Measurements from ENCODE around the gene FLACC1. TPM values are rescaled to one million over a fixed set of nuclear protein-coding genes. Genes with fewer than 3 reads are reported as not detected.

The FLACC1 gene
- total and polyA plus RNA-seq, 2 of the 8 experiments (the other 6 are each of a cell fraction or from before 2014, with no cell fraction given), result 0.58 TPM; not detected in 1

GRCh38 chr2:201249889-201250288 lies 107.3 kb downstream of the FLACC1 start:
- H3K56ac ChIP-seq (replicated peaks; ENCODE audit: insufficient read length, low read depth, low read length), result no peak overlapping the region
- H3K4ac ChIP-seq (replicated peaks; ENCODE audit: insufficient read length, low read depth, low read length), result no peak overlapping the region
- H3K4me1 ChIP-seq (replicated peaks in 1 of 4; ENCODE audit: control insufficient read depth in 3 of 4, insufficient read depth in 4 of 4, low read length in 3 of 4), result peaks cover 0 to 5% (median 0%) of the 10 kb centered on the region in 4 experiments; a peak in 2 of 7 replicates
- H3K79me2 ChIP-seq (ENCODE audit: control insufficient read depth in 1 of 2, insufficient read depth in 2 of 2, low read length in 2 of 2), result no peaks in the 10 kb centered on the region
- no peaks in the 10 kb centered on the region for H3K9me3 ChIP-seq (ENCODE audit: insufficient read depth in 2 of 2, low read depth in 1 of 2, low read length in 1 of 2)
- H3K79me1 ChIP-seq (ENCODE audit: low read depth, low read length), result no peaks in the 10 kb centered on the region
- H2BK5ac ChIP-seq (ENCODE audit: low read depth, low read length), result no peak overlapping the region
- ChIA-PET CTCF (ENCODE audit: partially characterized antibody) (no interaction called here), POLR2A (ENCODE audit: partially characterized antibody) (interaction anchor here (0.6 kb wide), 1 partner anchor 1629 kb away, joined by 3 read pairs; no protein-coding TSS in a partner anchor)
- H3K4me3 ChIP-seq (ENCODE audit: extremely low read depth in 1 of 4, insufficient read depth in 2 of 4, low read depth in 3 of 4, low read length in 4 of 4), result no peak overlapping the region
- no peak overlapping the region for H2AK5ac ChIP-seq (ENCODE audit: low read depth, low read length)
- H2BK20ac ChIP-seq (ENCODE audit: low read length), result no peak overlapping the region
- no peak overlapping the region for H2BK15ac ChIP-seq (ENCODE audit: low read length)
- no peak overlapping the region for H3K23ac ChIP-seq (ENCODE audit: insufficient read length)
- no peak overlapping the region for H3K27ac ChIP-seq (ENCODE audit: low read depth, low read length)
- DNase-seq (ENCODE audit: low read depth in 1 of 2, low spot score in 2 of 2) (peak in 1 of 2 experiments; percentile 8), FAIRE-seq (no peak)
- H4K8ac ChIP-seq (ENCODE audit: extremely low read depth, insufficient read depth, low read length), result no peak overlapping the region
- no peak overlapping the region for H4K5ac ChIP-seq (ENCODE audit: insufficient read length, low read depth, low read length)
- no peaks in the 10 kb centered on the region for H3K27me3 ChIP-seq (replicated peaks in 1 of 4; ENCODE audit: control insufficient read depth in 3 of 4, extremely low read depth in 1 of 4, insufficient read depth in 3 of 4, low read length in 3 of 4)
- no peak overlapping the region for H2AFZ ChIP-seq (ENCODE audit: low read length)
- H2BK12ac ChIP-seq (ENCODE audit: low read depth, low read length), result no peak overlapping the region
- H3K4me2 ChIP-seq (ENCODE audit: insufficient read depth in 1 of 2, low read depth in 2 of 2, low read length in 2 of 2), result no peak overlapping the region
- H4K91ac ChIP-seq (replicated peaks; ENCODE audit: insufficient read length, low read length), result no peak overlapping the region
- no peak overlapping the region for H3K18ac ChIP-seq (ENCODE audit: extremely low read depth, low read length)
- no peak overlapping the region for H3K9ac ChIP-seq (replicated peaks in 1 of 4; ENCODE audit: extremely low read depth in 1 of 4, low read depth in 3 of 4, low read length in 3 of 4)
- H3K36me3 ChIP-seq (ENCODE audit: control insufficient read depth in 2 of 4, insufficient read depth in 4 of 4, low read length in 3 of 4), result no peaks in the 10 kb centered on the region
- no peaks in the 10 kb centered on the region for H4K20me1 ChIP-seq (replicated peaks in 1 of 2; ENCODE audit: control insufficient read depth in 1 of 2, insufficient read depth in 2 of 2, low read length in 2 of 2)
- H2BK120ac ChIP-seq (replicated peaks; ENCODE audit: low read depth, low read length), result no peak overlapping the region
- 100% methylated on average over 2 of the region's 2 CpGs; no CpG with 5 or more reads in 1 of the 2 experiments for WGBS, 2 experiments (ENCODE audit: extremely low coverage in 1 of 2, insufficient coverage in 1 of 2, insufficient read length in 1 of 2, insufficient replicate concordance in 2 of 2, low coverage in 1 of 2, low lambda C conversion rate in 2 of 2, missing lambda C conversion rate in 1 of 2)
- no peak overlapping the region for H3K14ac ChIP-seq (ENCODE audit: insufficient read length)
- H3K23me2 ChIP-seq (ENCODE audit: low read depth, low read length), result no peaks in the 10 kb centered on the region
- TF ChIP-seq TEAD4 (IDR thresholded peaks at IDR 0.05; ENCODE audit: low read depth, low read length) (no peak), SRF (IDR thresholded peaks at IDR 0.05; ENCODE audit: low read depth, low read length) (no peak), POLR2AphosphoS5 (IDR thresholded peaks at IDR 0.05; ENCODE audit: low read depth, low read length) (no peak), SAP30 (IDR thresholded peaks at IDR 0.05; ENCODE audit: insufficient read depth, insufficient replicate concordance, low read length) (no peak), MAX (IDR thresholded peaks at IDR 0.05) (no peak), YY1 (IDR thresholded peaks at IDR 0.05; ENCODE audit: low read depth, low read length) (no peak), POU5F1 (IDR thresholded peaks at IDR 0.05; ENCODE audit: low read depth, low read length) (no peak), GTF2F1 (IDR thresholded peaks at IDR 0.05; ENCODE audit: borderline replicate concordance, low read depth, low read length) (no peak), ATF2 (IDR thresholded peaks at IDR 0.05; ENCODE audit: low read length) (no peak), EGR1 (IDR thresholded peaks at IDR 0.05; ENCODE audit: borderline replicate concordance, low read depth, low read length) (no peak), CHD2 (IDR thresholded peaks at IDR 0.05; ENCODE audit: low read length) (no peak), BRCA1 (IDR thresholded peaks at IDR 0.05; ENCODE audit: low read depth, low read length) (no peak), EZH2 (IDR thresholded peaks at IDR 0.05; ENCODE audit: low read depth, low read length, severe bottlenecking) (no peak)

Measured in H1 (cell line).